ENCODE measurements around the gene SHLD1.

GRCh38 chr20:5706797-5707196, 43.4 kb upstream of the SHLD1 start:
- TF ChIP-seq EZH2phosphoT487 (IDR thresholded peaks at IDR 0.05; ENCODE audit: insufficient read depth, low read depth) (no peak), EZH2 (IDR thresholded peaks at IDR 0.05; ENCODE audit: insufficient read depth, poor library complexity, severe bottlenecking) (no peak)

Data from GM23248 (cell line).